ENCODE data around the gene CSF1. TPM values are rescaled to one million over a fixed set of nuclear protein-coding genes. Genes with fewer than 3 reads are reported as not detected.

Gene CSF1
- total RNA-seq, 1 donor from 2014 or later: 53.4 TPM

DNA sequence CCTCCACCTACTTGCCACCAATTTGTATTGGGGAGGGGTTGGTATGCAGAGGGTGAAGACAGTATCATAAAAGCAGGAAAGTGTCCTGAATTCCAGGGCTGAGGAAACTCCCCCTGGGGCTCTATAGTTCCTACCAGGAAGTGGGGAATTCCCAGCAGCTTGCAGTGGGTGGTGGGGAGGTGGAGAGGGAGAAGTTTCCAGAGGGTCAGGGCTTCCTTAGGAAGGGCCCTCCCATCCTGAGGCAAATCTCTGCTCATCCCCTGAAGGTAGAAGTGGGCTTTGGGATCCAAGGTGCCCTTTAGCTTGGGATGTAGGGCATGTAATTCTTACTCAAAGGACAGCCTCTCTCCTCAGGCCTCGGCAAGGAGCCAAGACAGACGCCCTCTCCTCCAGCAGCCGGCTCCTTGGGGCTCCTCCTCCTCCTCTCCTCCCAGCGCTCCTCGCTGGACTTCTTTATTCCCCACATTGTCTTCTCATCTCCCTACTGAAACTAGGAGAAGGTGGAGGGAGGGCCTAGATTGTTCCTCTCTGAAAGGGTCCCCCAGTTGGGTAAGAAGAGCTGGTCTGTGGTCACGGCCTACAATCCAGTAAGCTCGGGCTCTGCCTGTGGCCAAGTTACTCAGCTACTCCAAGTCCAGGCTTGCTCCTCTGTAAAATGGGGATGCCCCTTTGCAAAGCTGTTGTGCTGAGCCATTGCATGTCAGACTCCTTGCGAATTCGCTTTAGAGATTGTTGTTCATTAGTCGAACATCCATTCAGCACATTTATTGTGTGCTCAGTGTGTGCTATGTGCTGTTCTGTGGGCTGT is 17.9 kb upstream of the CSF1 start:
- no peak overlapping the region for H3K4me3 ChIP-seq (ENCODE audit: low read depth, low read length)
- H3K36me3 ChIP-seq (ENCODE audit: control insufficient read depth, insufficient read depth, low read length): no peaks in the 10 kb centered on the region
- TF ChIP-seq, protein P1, sequence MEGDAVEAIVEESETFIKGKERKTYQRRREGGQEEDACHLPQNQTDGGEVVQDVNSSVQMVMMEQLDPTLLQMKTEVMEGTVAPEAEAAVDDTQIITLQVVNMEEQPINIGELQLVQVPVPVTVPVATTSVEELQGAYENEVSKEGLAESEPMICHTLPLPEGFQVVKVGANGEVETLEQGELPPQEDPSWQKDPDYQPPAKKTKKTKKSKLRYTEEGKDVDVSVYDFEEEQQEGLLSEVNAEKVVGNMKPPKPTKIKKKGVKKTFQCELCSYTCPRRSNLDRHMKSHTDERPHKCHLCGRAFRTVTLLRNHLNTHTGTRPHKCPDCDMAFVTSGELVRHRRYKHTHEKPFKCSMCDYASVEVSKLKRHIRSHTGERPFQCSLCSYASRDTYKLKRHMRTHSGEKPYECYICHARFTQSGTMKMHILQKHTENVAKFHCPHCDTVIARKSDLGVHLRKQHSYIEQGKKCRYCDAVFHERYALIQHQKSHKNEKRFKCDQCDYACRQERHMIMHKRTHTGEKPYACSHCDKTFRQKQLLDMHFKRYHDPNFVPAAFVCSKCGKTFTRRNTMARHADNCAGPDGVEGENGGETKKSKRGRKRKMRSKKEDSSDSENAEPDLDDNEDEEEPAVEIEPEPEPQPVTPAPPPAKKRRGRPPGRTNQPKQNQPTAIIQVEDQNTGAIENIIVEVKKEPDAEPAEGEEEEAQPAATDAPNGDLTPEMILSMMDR (IDR thresholded peaks at IDR 0.05; ENCODE audit: insufficient read depth, low read length, poor library complexity, severe bottlenecking): no peak
- no peak for DNase-seq (ENCODE audit: low read depth)
- no peaks in the 10 kb centered on the region for H3K27me3 ChIP-seq (ENCODE audit: control insufficient read depth, insufficient read depth, low read length)

DNA sequence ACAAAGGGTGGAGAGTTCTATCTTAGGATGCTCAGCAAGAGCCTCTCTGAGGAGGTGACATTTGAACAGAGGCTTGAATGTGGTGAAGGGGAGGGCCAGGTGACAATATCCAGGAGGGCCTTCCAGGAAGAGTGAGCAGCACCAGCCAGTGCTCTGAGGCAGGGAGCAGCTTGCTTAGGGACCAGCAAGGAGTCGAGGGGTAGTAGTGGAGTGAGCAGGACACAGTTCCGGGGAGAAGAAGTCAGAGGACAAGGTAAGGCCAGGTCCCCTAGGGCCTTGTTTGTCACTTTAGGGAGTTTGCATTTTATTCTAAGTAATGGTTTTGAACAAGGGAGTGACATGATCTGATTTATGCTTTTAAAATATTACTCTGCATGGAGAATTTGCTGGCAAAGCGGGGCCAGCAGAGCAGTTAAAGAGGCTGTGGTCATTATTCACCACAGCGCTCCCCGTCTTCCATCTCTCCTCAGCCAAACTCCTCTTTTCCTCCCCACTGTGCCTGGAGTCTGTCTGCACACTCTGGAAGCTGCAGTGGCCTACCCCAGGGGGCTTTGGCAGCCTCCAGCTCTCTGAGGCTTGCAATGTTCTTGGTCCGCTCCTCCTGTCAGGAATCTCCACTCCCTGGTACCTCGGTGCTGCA is 17.0 kb upstream of the CSF1 start:
- TF ChIP-seq, protein P1 (IDR thresholded peaks at IDR 0.05; ENCODE audit: insufficient read depth, low read length, poor library complexity, severe bottlenecking): no peak
- no peaks in the 10 kb centered on the region for H3K36me3 ChIP-seq (ENCODE audit: control insufficient read depth, insufficient read depth, low read length)
- H3K4me3 ChIP-seq (ENCODE audit: low read depth, low read length): no peak overlapping the region
- no peaks in the 10 kb centered on the region for H3K27me3 ChIP-seq (ENCODE audit: control insufficient read depth, insufficient read depth, low read length)
- no peak for DNase-seq (ENCODE audit: low read depth)

DNA sequence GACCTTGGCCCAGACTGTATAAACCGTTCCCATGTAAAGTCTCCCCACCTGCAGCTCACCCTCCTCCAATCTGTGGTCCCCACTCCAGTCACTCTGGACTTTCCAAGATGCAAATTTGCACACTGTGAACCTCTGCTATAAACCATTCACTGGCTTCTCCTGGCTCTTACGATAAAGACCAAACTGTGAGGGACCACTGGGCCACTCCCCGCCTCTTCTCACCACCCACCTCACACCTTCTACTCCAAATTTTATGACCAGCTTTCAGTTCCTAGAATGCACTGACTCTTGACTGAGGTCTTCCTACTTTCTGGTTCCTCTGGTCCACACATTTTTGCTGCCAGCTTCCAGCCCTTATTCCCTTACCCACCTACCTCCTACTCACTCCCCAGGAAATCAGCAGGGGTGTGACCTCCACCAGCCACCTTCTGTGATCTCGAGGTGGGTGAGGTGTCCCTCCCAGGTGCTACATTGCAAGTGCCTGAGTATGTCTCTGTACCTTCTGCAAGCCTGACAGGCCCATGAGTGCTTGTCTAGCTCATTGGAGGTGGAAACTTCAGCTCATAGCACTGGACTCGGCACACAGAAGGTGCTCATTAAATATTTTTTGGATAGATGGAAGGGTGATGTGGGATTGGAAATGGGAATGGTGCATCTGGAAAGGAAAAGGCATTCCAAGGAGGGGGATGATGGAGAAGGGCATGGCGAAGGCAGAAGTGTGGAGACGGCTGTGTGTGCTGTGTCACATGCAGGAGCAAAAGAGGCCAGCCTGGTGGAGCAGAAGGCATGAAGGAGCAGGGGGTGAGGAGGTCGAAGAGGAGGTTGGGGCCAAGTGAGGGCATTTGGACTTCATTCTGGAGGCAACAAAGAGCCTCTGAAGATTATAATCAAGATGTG is 15.6 kb upstream of the CSF1 start:
- DNase-seq (ENCODE audit: low read depth): no peak
- TF ChIP-seq, protein P1 (IDR thresholded peaks at IDR 0.05; ENCODE audit: insufficient read depth, low read length, poor library complexity, severe bottlenecking): no peak
- no peak overlapping the region for H3K4me3 ChIP-seq (ENCODE audit: low read depth, low read length)
- H3K27me3 ChIP-seq (ENCODE audit: control insufficient read depth, insufficient read depth, low read length): no peaks in the 10 kb centered on the region
- H3K36me3 ChIP-seq (ENCODE audit: control insufficient read depth, insufficient read depth, low read length): no peaks in the 10 kb centered on the region

DNA sequence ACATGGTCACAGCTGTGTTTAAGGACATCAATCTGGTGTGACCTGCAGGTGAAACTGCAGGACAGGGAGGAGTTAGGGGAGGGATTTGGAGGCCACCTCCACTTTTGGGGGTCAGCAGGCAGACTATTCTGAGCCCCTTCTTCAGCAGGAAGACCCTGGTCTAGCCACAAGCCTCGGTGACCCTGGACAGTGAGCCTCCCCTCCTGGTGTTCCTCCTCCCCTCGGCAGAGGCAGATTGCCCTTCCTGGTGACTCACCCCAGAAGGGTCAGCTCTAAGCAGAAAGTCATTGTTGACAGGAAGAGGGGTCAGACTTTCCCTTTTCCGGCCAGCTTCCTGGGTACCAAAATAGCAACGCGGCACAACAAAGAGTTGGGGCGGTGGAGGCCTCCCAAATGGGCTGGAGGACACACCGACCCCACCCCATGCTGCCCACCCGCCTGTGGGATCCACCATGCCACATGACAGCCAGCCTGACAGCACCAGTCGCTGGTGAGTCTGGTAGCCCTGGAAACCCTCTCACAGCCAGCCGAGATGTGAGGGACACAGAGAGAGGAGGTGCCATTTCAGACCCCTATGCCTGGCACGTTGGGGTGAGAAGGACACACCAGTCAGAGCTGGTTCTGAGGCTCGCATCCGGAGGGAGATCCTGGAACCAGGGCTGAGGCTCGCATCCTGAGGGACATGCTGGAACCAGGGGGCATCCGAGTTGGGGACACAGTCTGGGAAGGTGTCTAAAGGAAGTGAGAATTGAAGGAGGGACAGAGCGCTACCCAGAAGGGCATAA is 14.7 kb upstream of the CSF1 start:
- Histone ChIP-seq H3K4me3 (ENCODE audit: low read depth, low read length) (no peak overlapping the region), H3K27me3 (ENCODE audit: control insufficient read depth, insufficient read depth, low read length) (no peaks in the 10 kb centered on the region), H3K36me3 (ENCODE audit: control insufficient read depth, insufficient read depth, low read length) (no peaks in the 10 kb centered on the region)
- TF ChIP-seq, protein P1 (IDR thresholded peaks at IDR 0.05; ENCODE audit: insufficient read depth, low read length, poor library complexity, severe bottlenecking): no peak
- no peak for DNase-seq (ENCODE audit: low read depth)

DNA sequence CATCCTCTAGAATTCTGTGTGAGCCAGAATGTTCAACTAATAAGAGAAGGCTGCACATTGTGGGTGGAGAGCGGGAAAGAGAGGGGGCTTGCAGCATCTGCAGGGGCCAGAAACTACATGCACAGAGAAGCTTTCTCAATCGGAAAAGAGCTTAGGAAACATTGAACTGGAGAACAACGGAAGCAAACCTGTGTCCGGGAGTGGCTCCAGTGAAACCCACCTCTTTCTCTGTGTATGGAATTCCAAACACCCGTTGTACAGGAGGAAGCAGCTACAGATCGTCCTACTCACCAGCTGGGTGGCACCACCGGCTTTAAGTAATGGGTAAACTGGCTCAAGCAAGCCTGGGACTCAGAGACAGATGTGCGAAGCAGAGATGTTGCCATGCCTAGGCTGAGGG is 14.0 kb upstream of the CSF1 start:
- no peak for DNase-seq (ENCODE audit: low read depth)
- Histone ChIP-seq H3K4me3 (ENCODE audit: low read depth, low read length) (no peak overlapping the region), H3K36me3 (ENCODE audit: control insufficient read depth, insufficient read depth, low read length) (no peaks in the 10 kb centered on the region), H3K27me3 (ENCODE audit: control insufficient read depth, insufficient read depth, low read length) (no peaks in the 10 kb centered on the region)
- TF ChIP-seq, protein P1 (IDR thresholded peaks at IDR 0.05; ENCODE audit: insufficient read depth, low read length, poor library complexity, severe bottlenecking): no peak

Measured in kidney epithelial cell (primary cell).